Trophoblast cell (in vitro differentiated cells and primary cell): ENCODE results near the gene ZIC5.

Experiments
- DNase-seq, 2 donors: peaks; one replicate each; pipeline ENCODE4 v3.0.0-alpha.2; 2016
- H2AFZ ChIP-seq: 2 replicates; pipeline ENCODE4 v1.6.1; 2013; ENCODE audit warnings: low read length, moderate library complexity, mild to moderate bottlenecking; ENCODE audit not compliant: insufficient read depth, poor library complexity
- H2AK5ac ChIP-seq: 2 replicates; pipeline ENCODE4 v1.6.1; 2013; ENCODE audit warnings: mild to moderate bottlenecking, low read length
- H2BK120ac ChIP-seq: 2 replicates; pipeline ENCODE4 v1.6.1; 2013; ENCODE audit warnings: low read length, mild to moderate bottlenecking, moderate library complexity; ENCODE audit not compliant: insufficient read depth, poor library complexity
- H2BK12ac ChIP-seq: 2 replicates; pipeline ENCODE4 v1.6.1; 2013; ENCODE audit warnings: mild to moderate bottlenecking, low read length, moderate library complexity
- H2BK5ac ChIP-seq: 2 replicates; pipeline ENCODE4 v1.6.1; 2013; ENCODE audit warnings: low read length, low read depth, moderate library complexity, mild to moderate bottlenecking; ENCODE audit not compliant: poor library complexity
- H3K14ac ChIP-seq: 2 replicates; pipeline ENCODE4 v1.6.1; 2013; ENCODE audit warnings: mild to moderate bottlenecking, low read length
- H3K18ac ChIP-seq: 2 replicates; pipeline ENCODE4 v1.6.1; 2013; ENCODE audit warnings: mild to moderate bottlenecking, low read length
- H3K23ac ChIP-seq: 2 replicates; pipeline ENCODE4 v1.6.1; 2013; ENCODE audit warnings: low read length
- H3K27ac ChIP-seq: 2 replicates; pipeline ENCODE4 v1.5.1; 2013; ENCODE audit warnings: low read depth, mild to moderate bottlenecking, inconsistent platforms, low read length, moderate library complexity
- H3K27me3 ChIP-seq: 2 replicates; pipeline ENCODE4 v1.6.1; 2013; ENCODE audit warnings: inconsistent platforms, mild to moderate bottlenecking, low read length, moderate library complexity; ENCODE audit not compliant: insufficient read depth
- H3K36me3 ChIP-seq, 2 experiments: 1 replicate in 1 of 2; 2 replicates in 1 of 2; pipeline ENCODE4 v1.6.1; 2013; ENCODE audit warnings: low read length in 2 of 2, mild to moderate bottlenecking in 2 of 2, moderate library complexity in 1 of 2; ENCODE audit not compliant: insufficient read depth in 2 of 2, control insufficient read depth in 1 of 2
- H3K4ac ChIP-seq: 2 replicates; pipeline ENCODE4 v1.6.1; 2013; ENCODE audit warnings: low read depth, mild to moderate bottlenecking, low read length, moderate library complexity
- H3K4me1 ChIP-seq, 2 experiments: 1 replicate in 1 of 2; 2 replicates in 1 of 2; pipeline ENCODE4 v1.6.1; 2013; ENCODE audit warnings: low read length in 2 of 2, mild to moderate bottlenecking in 2 of 2, moderate library complexity in 1 of 2; ENCODE audit not compliant: insufficient read depth in 2 of 2, control insufficient read depth in 1 of 2
- H3K4me2 ChIP-seq: 2 replicates; pipeline ENCODE4 v1.6.1; 2013; ENCODE audit warnings: inconsistent platforms, mild to moderate bottlenecking, low read length, moderate library complexity
- H3K4me3 ChIP-seq: 2 replicates; pipeline ENCODE4 v1.5.1; 2013; ENCODE audit warnings: mild to moderate bottlenecking, low read depth, low read length, inconsistent platforms
- H3K79me1 ChIP-seq: one replicate; pipeline ENCODE4 v1.6.1; 2013; ENCODE audit warnings: low read length
- H3K79me2 ChIP-seq: 2 replicates; pipeline ENCODE4 v1.6.1; 2013; ENCODE audit warnings: low read length, mild to moderate bottlenecking; ENCODE audit not compliant: control insufficient read depth, insufficient read depth, poor library complexity
- H3K9ac ChIP-seq: 2 replicates; pipeline ENCODE4 v1.6.1; 2013; ENCODE audit warnings: mild to moderate bottlenecking, low read length
- H3K9me3 ChIP-seq: 2 replicates; pipeline ENCODE4 v1.6.1; 2013; ENCODE audit warnings: low read depth, mild to moderate bottlenecking, control low read depth, inconsistent platforms, low read length; ENCODE audit not compliant: insufficient read depth
- H4K12ac ChIP-seq: 2 replicates; pipeline ENCODE4 v1.6.1; 2013; ENCODE audit warnings: low read depth, mild to moderate bottlenecking, low read length, moderate library complexity
- H4K8ac ChIP-seq: 2 replicates; pipeline ENCODE4 v1.6.1; 2013; ENCODE audit warnings: low read depth, mild to moderate bottlenecking, low read length, moderate library complexity
- H4K91ac ChIP-seq: one replicate; pipeline ENCODE4 v1.6.1; 2013; ENCODE audit warnings: low read depth, mild to moderate bottlenecking, low read length, moderate library complexity
- WGBS: extraction: QIAGEN DNeasy Blood & Tissue Kit; methylation state at CpG from one replicate; pipeline ENCODE4 v1.1.7; 2013; ENCODE audit warnings: missing lambda C conversion rate; ENCODE audit not compliant: insufficient read length, insufficient coverage; ENCODE audit errors: extremely low coverage; 5-methylcytosine and 5-hydroxymethylcytosine counted together

The ZIC5 gene

DNA sequence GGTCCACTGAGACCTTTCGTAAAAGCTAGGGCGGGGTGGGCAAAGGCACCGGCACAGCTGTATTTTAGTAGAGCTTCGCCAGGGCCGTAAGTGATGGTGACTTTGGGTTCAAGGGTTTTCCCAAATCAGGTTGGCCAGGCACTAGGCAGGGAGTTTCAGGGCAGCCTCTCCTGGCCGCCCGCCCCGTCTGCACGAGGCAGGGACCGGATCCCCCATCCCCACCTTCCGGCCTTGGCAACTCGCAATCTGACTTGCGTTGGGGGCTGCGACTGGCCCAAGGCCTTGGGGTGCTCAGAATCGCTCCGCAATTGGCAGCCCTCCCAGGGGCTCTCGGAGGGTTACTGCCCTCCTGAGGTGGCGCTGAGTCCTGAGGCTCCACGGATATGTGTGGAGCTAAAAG, 4.1 kb upstream of the ZIC5 start:
- Histone ChIP-seq H3K18ac (no peak overlapping the region), H4K91ac (no peak overlapping the region), H2BK120ac (no peak overlapping the region), H3K9ac (no peak overlapping the region), H3K79me1 (no peaks in the 10 kb centered on the region), H4K8ac (no peak overlapping the region), H3K79me2 (no peaks in the 10 kb centered on the region), H2AK5ac (no peak overlapping the region), H3K4me1 (peaks cover 0 to 11% of the 10 kb centered on the region in 2 experiments), H3K27ac (no peak overlapping the region), H2BK12ac (no peak overlapping the region), H3K4ac (no peak overlapping the region), H4K12ac (no peak overlapping the region), H2AFZ (no peak overlapping the region), H3K9me3 (peaks cover 1% of the 10 kb centered on the region), H2BK5ac (no peak overlapping the region), H3K27me3 (peaks cover 76% of the 10 kb centered on the region), H3K23ac (no peak overlapping the region), H3K36me3 (no peaks in the 10 kb centered on the region), H3K14ac (no peak overlapping the region), H3K4me3 (no peak overlapping the region), H3K4me2 (no peak overlapping the region)
- no CpG with 5 or more reads among the region's 19 CpGs for WGBS
- DNase-seq: no peak

DNA sequence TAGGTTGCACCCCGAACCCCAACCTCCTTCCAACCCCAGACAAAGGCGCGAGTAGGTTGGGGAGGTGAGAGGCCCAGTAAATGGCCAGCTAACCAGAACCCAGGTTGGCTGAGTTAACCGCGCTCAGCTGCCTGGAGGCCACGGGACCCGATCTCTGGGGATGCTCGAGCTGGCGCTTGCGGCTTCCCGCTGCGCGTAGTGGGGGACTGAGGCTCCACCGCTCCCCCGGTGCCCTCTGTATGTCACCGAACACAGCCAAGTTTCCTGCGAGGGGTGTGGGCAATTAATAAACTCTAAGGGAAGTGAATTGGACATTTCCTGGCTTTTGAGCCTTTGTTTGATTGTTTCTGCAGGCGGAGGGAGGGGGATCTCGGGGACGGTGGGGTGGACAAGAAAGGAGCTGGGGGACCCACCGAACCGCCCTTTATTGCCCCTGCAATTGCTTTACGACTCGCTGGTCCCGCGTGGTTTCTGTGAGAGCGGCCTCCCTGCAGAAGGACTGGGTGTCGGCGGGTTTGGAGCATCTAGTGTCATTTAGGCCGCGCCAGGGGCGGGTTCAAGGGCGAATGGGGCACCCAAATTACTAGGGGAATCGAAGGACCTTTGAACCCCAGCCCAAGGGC, 3.5 kb upstream of the ZIC5 start:
- H4K91ac ChIP-seq: no peak overlapping the region
- no peaks in the 10 kb centered on the region for H3K79me2 ChIP-seq
- no peak overlapping the region for H2AFZ ChIP-seq
- H2AK5ac ChIP-seq: no peak overlapping the region
- H3K9ac ChIP-seq: no peak overlapping the region
- no peak overlapping the region for H3K4ac ChIP-seq
- no peak overlapping the region for H2BK120ac ChIP-seq
- H3K14ac ChIP-seq: no peak overlapping the region
- H4K8ac ChIP-seq: no peak overlapping the region
- H3K4me2 ChIP-seq: no peak overlapping the region
- H3K23ac ChIP-seq: no peak overlapping the region
- peaks cover 78% of the 10 kb centered on the region for H3K27me3 ChIP-seq
- H3K36me3 ChIP-seq: no peaks in the 10 kb centered on the region
- H3K4me3 ChIP-seq: no peak overlapping the region
- no peak overlapping the region for H3K27ac ChIP-seq
- H3K9me3 ChIP-seq: peaks cover 3% of the 10 kb centered on the region
- H2BK12ac ChIP-seq: no peak overlapping the region
- no peak overlapping the region for H4K12ac ChIP-seq
- H3K18ac ChIP-seq: no peak overlapping the region
- H3K4me1 ChIP-seq: peaks cover 2 to 10% of the 10 kb centered on the region in 2 experiments
- no peak for DNase-seq
- no peak overlapping the region for H2BK5ac ChIP-seq
- no peaks in the 10 kb centered on the region for H3K79me1 ChIP-seq
- WGBS: no CpG with 5 or more reads among the region's 34 CpGs

DNA sequence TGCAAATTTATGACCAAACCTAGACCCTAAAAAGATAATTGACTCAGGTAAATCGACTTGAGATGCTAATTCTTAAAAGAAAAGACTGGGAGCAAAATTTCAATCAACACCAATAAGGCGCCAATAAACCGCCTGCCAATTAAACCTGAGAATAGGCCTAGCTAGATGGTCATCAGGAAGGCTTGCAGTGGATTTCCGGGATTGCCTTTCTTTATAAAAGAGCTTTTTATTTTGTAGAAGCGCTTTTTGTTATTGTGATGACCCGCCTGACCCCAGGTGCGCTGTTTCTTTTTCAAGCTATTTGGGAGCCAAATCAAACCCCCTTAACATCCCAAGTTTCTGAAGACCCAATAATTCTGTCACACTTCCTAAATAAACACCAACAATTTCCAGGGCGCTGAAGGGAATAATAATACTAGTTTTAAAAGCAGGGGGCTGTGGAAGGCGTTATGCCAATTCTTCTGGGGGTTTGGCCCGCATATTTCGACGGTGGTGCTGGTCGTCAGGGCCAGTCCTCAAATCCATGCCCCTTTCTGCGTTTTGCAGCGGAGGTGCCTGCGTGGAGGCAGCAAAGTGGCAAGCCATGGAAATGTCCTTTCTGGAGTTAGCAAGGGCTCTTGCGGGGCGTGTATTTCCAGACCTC, 2.9 kb upstream of the ZIC5 start:
- peaks cover 3 to 8% of the 10 kb centered on the region in 2 experiments for H3K4me1 ChIP-seq
- DNase-seq: no peak
- H3K79me2 ChIP-seq: no peaks in the 10 kb centered on the region
- H3K14ac ChIP-seq: no peak overlapping the region
- no peaks in the 10 kb centered on the region for H3K79me1 ChIP-seq
- WGBS: no CpG with 5 or more reads among the region's 18 CpGs
- H2AFZ ChIP-seq: no peak overlapping the region
- no peak overlapping the region for H2BK120ac ChIP-seq
- no peak overlapping the region for H2BK5ac ChIP-seq
- H3K4me2 ChIP-seq: no peak overlapping the region
- H3K23ac ChIP-seq: no peak overlapping the region
- H2BK12ac ChIP-seq: no peak overlapping the region
- peaks cover 4% of the 10 kb centered on the region for H3K9me3 ChIP-seq
- H2AK5ac ChIP-seq: no peak overlapping the region
- H3K27me3 ChIP-seq: peaks cover 78% of the 10 kb centered on the region
- no peak overlapping the region for H3K4ac ChIP-seq
- H3K27ac ChIP-seq: no peak overlapping the region
- no peak overlapping the region for H3K4me3 ChIP-seq
- H3K36me3 ChIP-seq: no peaks in the 10 kb centered on the region
- H4K8ac ChIP-seq: no peak overlapping the region
- no peak overlapping the region for H4K12ac ChIP-seq
- no peak overlapping the region for H3K18ac ChIP-seq
- no peak overlapping the region for H3K9ac ChIP-seq
- H4K91ac ChIP-seq: no peak overlapping the region

DNA sequence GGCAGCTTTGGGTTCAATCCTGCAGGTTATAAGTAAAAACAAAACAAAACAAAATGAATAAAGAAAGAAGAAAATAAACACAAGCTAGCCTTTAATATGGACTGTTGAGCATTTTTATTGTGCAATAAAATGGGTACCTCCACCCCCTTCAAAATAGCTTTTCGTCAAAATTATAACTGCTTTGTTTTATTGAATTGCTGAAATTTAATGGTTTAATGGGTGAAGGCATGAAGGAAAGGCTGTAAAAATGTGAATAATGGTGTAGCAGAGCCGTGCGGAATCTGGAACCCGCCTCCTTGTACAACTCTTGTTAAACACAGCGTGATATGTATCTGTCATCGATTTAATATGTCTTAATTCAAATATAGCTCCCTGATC, 2.2 kb upstream of the ZIC5 start:
- peaks cover 78% of the 10 kb centered on the region for H3K27me3 ChIP-seq
- no peak overlapping the region for H3K4me3 ChIP-seq
- no peak overlapping the region for H4K12ac ChIP-seq
- no peak overlapping the region for H3K14ac ChIP-seq
- H3K79me1 ChIP-seq: no peaks in the 10 kb centered on the region
- no peak overlapping the region for H4K91ac ChIP-seq
- no peak overlapping the region for H2BK120ac ChIP-seq
- no peak overlapping the region for H2AFZ ChIP-seq
- H3K79me2 ChIP-seq: no peaks in the 10 kb centered on the region
- no peak overlapping the region for H4K8ac ChIP-seq
- DNase-seq: no peak
- H3K23ac ChIP-seq: no peak overlapping the region
- no peak overlapping the region for H3K27ac ChIP-seq
- no peak overlapping the region for H2AK5ac ChIP-seq
- no CpG with 5 or more reads among the region's 6 CpGs for WGBS
- H2BK5ac ChIP-seq: no peak overlapping the region
- H3K9me3 ChIP-seq: peaks cover 6% of the 10 kb centered on the region
- no peak overlapping the region for H2BK12ac ChIP-seq
- H3K18ac ChIP-seq: no peak overlapping the region
- H3K4me2 ChIP-seq: no peak overlapping the region
- no peaks in the 10 kb centered on the region for H3K36me3 ChIP-seq
- H3K4ac ChIP-seq: no peak overlapping the region
- H3K4me1 ChIP-seq: peaks cover 8 to 12% of the 10 kb centered on the region in 2 experiments
- H3K9ac ChIP-seq: no peak overlapping the region
